Measurements from ENCODE around the gene CLCN1.

DNA sequence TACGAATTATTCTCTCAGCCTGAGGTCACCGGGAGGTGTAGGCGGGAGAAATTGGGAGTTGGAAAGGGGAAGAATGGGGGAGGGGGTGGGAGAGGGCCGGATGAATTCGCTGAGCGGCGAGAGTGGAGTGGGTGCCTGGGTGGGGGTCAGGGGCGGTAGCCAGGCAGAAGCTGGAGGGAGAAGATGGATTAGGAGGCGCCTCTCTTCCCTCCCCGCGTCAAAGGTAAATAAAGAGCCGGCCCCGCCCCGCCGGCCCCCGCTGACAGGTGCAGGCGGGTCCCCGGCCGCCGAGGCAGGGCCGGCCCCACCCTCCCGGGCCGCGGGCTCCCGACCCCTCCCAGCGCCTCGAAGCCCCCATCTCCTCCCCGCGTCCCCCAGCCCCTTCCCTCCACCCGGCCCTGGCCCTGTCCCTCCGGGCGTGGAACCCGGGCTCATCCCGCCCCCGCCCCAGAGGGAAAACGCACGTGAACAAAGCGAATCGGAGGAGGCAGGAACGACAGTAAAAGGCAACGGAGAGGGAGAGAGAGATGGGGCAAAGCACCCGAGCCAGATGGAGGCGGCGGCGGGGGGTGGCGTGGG, 45.7 kb downstream of the CLCN1 start:
- TF ChIP-seq TAF1 (IDR thresholded peaks at IDR 0.05; ENCODE audit: borderline replicate concordance, low read depth, low read length) (no peak), POLR2A (IDR thresholded peaks at IDR 0.05; ENCODE audit: low read depth, low read length) (no peak), DPF2 (IDR thresholded peaks at IDR 0.05) (no peak), CEBPB (IDR thresholded peaks at IDR 0.05; ENCODE audit: borderline replicate concordance in 1 of 2, low read depth in 2 of 2, low read length in 2 of 2) (no peak)
- TF ChIP-seq, protein P1, sequence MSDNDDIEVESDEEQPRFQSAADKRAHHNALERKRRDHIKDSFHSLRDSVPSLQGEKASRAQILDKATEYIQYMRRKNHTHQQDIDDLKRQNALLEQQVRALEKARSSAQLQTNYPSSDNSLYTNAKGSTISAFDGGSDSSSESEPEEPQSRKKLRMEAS (IDR thresholded peaks at IDR 0.05; ENCODE audit: low read depth, low read length) = no peak
